GM18870 (cell line): ENCODE measurements around the gene COX10.

Source experiments
- ATAC-seq: cut with Tn5 transposase; IDR thresholded peaks from one replicate; pipeline ENCODE4 v1.9.1; 2021; ENCODE audit warnings: moderate library complexity; ENCODE audit not compliant: unreplicated experiment

Gene COX10

GRCh38 chr17:14245002-14245401 is 175.7 kb downstream of the COX10 start:
- ATAC-seq: no peak

DNA sequence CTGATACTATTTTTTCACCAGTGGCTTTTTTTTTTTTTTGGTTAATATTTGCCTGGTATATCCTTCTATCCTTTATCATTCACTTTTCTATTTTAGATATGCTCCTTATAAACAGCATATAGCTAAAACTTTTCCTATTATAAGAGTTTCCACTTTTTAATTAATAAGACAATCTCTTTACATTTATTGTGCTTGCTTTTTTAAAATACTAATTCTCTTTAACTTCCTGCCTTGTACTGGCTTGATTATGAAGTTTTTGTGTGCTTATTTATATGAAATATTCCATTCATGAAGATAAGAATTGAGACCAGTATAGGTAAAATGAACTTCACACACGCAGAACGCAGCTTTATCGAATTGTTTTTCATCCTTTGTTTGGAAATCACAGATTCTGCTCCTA is 176.3 kb downstream of the COX10 start:
- no peak for ATAC-seq
